Keratinocyte (primary cell): Measurements from ENCODE around the gene SLN. TPM values are rescaled to one million over a fixed set of nuclear protein-coding genes. Genes with fewer than 3 reads are reported as not detected.

ENCODE experiments used
- DNase-seq: peaks from one replicate; pipeline ENCODE4 v3.0.0-alpha.2; 2011; ENCODE audit warnings: low read depth, missing footprints, low spot score
- FAIRE-seq: peaks from 2 replicates; lab custom pipeline; 2011; peaks lifted over from hg19 to GRCh38; lab: Jason Lieb, UNC
- H2AFZ ChIP-seq: 2 replicates; pipeline ENCODE4 v1.6.0; 2012; ENCODE audit warnings: low read length, control low read depth, inconsistent platforms; ENCODE audit not compliant: control insufficient read depth
- H3K27ac ChIP-seq: 2 replicates; pipeline ENCODE4 v1.5.1; 2011; ENCODE audit warnings: low read length; ENCODE audit not compliant: control insufficient read depth, insufficient read depth
- H3K27me3 ChIP-seq: 3 replicates; pipeline ENCODE4 v1.6.0; 2011; ENCODE audit warnings: low read length; ENCODE audit not compliant: control insufficient read depth, insufficient read depth; ENCODE audit errors: extremely low read depth
- H3K36me3 ChIP-seq, 2 experiments: 2 replicates in 1 of 2; 3 replicates in 1 of 2; pipeline ENCODE4 v1.5.1; 2011; ENCODE audit warnings: low read length in 2 of 2, mild to moderate bottlenecking in 1 of 2; ENCODE audit not compliant: control insufficient read depth in 2 of 2, insufficient read depth in 2 of 2; ENCODE audit errors: extremely low read depth in 1 of 2
- H3K4me1 ChIP-seq: 3 replicates; pipeline ENCODE4 v1.5.1; 2011; ENCODE audit warnings: low read length; ENCODE audit not compliant: control insufficient read depth, insufficient read depth; ENCODE audit errors: extremely low read depth
- H3K4me2 ChIP-seq: 3 replicates; pipeline ENCODE4 v1.6.0; 2011; ENCODE audit warnings: low read depth, low read length; ENCODE audit not compliant: control insufficient read depth, insufficient read depth; ENCODE audit errors: extremely low read depth
- H3K4me3 ChIP-seq, 3 experiments: fragments of 200-600 bp in 1 of 3; sonication (generic) in 1 of 3; 2 replicates in 2 of 3; 3 replicates in 1 of 3; pipeline ENCODE4 v1.5.1; 2011 to 2016; ENCODE audit warnings: low read length in 3 of 3, mild to moderate bottlenecking in 3 of 3, control low read depth in 2 of 3, inconsistent platforms in 1 of 3, low read depth in 1 of 3, mixed read lengths in 1 of 3, mixed run types in 1 of 3, moderate library complexity in 1 of 3; ENCODE audit not compliant: control insufficient read depth in 2 of 3, insufficient read depth in 2 of 3; ENCODE audit errors: extremely low read depth in 1 of 3
- H3K79me2 ChIP-seq: 2 replicates; pipeline ENCODE4 v1.6.0; 2012; ENCODE audit warnings: low read length; ENCODE audit not compliant: control insufficient read depth, insufficient read depth
- H3K9ac ChIP-seq: 3 replicates; pipeline ENCODE4 v1.6.0; 2011; ENCODE audit warnings: low read length; ENCODE audit not compliant: control insufficient read depth, insufficient read depth; ENCODE audit errors: extremely low read depth
- H3K9me1 ChIP-seq: 3 replicates; pipeline ENCODE4 v1.6.0; 2011; ENCODE audit warnings: low read length; ENCODE audit not compliant: control insufficient read depth, insufficient read depth; ENCODE audit errors: extremely low read depth
- H3K9me3 ChIP-seq: 2 replicates; pipeline ENCODE4 v1.5.1; 2012; ENCODE audit warnings: low read depth, low read length; ENCODE audit not compliant: control insufficient read depth
- H4K20me1 ChIP-seq: 3 replicates; pipeline ENCODE4 v1.6.0; 2011; ENCODE audit warnings: low read length; ENCODE audit not compliant: control insufficient read depth, insufficient read depth; ENCODE audit errors: extremely low read depth
- CTCF ChIP-seq, 3 experiments: IDR thresholded peaks in 1 of 3; conservative IDR thresholded peaks in 1 of 3; optimal IDR thresholded peaks in 1 of 3; 2 replicates in 2 of 3; 3 replicates in 1 of 3; pipeline versions ENCODE3 to v1.5.1; 2011; ENCODE audit warnings: low read length in 3 of 3, mild to moderate bottlenecking in 3 of 3, moderate library complexity in 2 of 3, control low read depth in 1 of 3, inconsistent platforms in 1 of 3; ENCODE audit not compliant: insufficient read depth in 2 of 3; ENCODE audit errors: extremely low read depth in 1 of 3
- EZH2 ChIP-seq: IDR thresholded peaks from one replicate; pipeline ENCODE4 v1.6.1; 2012; ENCODE audit warnings: inconsistent platforms, mild to moderate bottlenecking, low read length, moderate library complexity
- dilution Hi-C: fragments of 300-500 bp; cut with MboI; formaldehyde crosslinking; loops from one replicate; pipeline ENCODE4 v1.7.0; 2020; ENCODE audit warnings: low sequenced_read_pairs; ENCODE audit not compliant: extremely low pct_ligation_motif_present
- polyA plus RNA-seq, 5 experiments: library from polyadenylated mRNA; depleted of rRNA in 3 of 5; stranded (reverse) in 3 of 5; stranded (forward) in 1 of 5; unstranded in 1 of 5; fragments of >200 nt; gene quantifications; 1 replicate in 1 of 5; 2 replicates in 3 of 5; 3 replicates in 1 of 5; pipeline versions ENCODE4 v1.2.1 to v1.2.3, GENCODE V29; 2011 to 2012; ENCODE audit warnings: missing spikeins in 2 of 5, low read depth in 1 of 5, low replicate concordance in 1 of 5

The SLN gene
- polyA plus RNA-seq, 1 donor (not counting 4 experiments of a cell fraction or from before 2014, with no cell fraction given) = 0.12 TPM

- Histone ChIP-seq H3K9me1 (no peaks in the 10 kb centered on the region), H3K4me1 (peaks cover 4% of the 10 kb centered on the region), H3K9me3 (no peaks in the 10 kb centered on the region), H3K27ac (no peak overlapping the region), H3K9ac (no peak overlapping the region), H3K79me2 (no peaks in the 10 kb centered on the region), H3K27me3 (peaks cover 8% of the 10 kb centered on the region), H3K4me2 (no peak overlapping the region), H2AFZ (no peak overlapping the region), H3K36me3 (no peaks in the 10 kb centered on the region), H4K20me1 (no peaks in the 10 kb centered on the region), H3K4me3 (no peak overlapping the region)
- dilution Hi-C loops = no loop called here
- no peak for TF ChIP-seq EZH2
- no peak for TF ChIP-seq CTCF (optimal IDR thresholded peaks at IDR 0.05 in 1 of 3, IDR thresholded peaks at IDR 0.05 in 1 of 3, conservative IDR thresholded peaks at IDR 0.05 in 1 of 3; ENCODE audit: extremely low read depth in 1 of 3, insufficient read depth in 2 of 3, low read length in 3 of 3)
- FAIRE-seq (no peak), DNase-seq (no peak)
Observed at GRCh38 chr11:107710301-107710700, 1.6 kb downstream of the SLN start.

GRCh38 chr11:107708792-107709191, 3.1 kb downstream of the SLN start:
- H4K20me1 ChIP-seq = no peaks in the 10 kb centered on the region
- no peak overlapping the region for H3K4me2 ChIP-seq
- no peak for TF ChIP-seq EZH2
- no peak for TF ChIP-seq CTCF (optimal IDR thresholded peaks at IDR 0.05 in 1 of 3, IDR thresholded peaks at IDR 0.05 in 1 of 3, conservative IDR thresholded peaks at IDR 0.05 in 1 of 3; ENCODE audit: extremely low read depth in 1 of 3, insufficient read depth in 2 of 3, low read length in 3 of 3)
- H3K9me3 ChIP-seq = no peaks in the 10 kb centered on the region
- dilution Hi-C loops = no loop called here
- no peak overlapping the region for H3K27ac ChIP-seq
- no peak overlapping the region for H3K9ac ChIP-seq
- H3K36me3 ChIP-seq = no peaks in the 10 kb centered on the region
- no peak overlapping the region for H2AFZ ChIP-seq
- FAIRE-seq (no peak), DNase-seq (no peak)
- no peaks in the 10 kb centered on the region for H3K79me2 ChIP-seq
- H3K9me1 ChIP-seq = no peaks in the 10 kb centered on the region
- H3K4me3 ChIP-seq = no peak overlapping the region
- peaks cover 8% of the 10 kb centered on the region for H3K27me3 ChIP-seq
- H3K4me1 ChIP-seq = peaks cover 14% of the 10 kb centered on the region
